Left hindlimb (tissue), 1 donor: ENCODE data around the gene INKA1.
"Not testable (repeated sequence)": the region's sequence is repeated elsewhere in the genome, so short reads cannot be mapped to it uniquely, and the experiment has no call there.

ENCODE experiments used
- DNase-seq: peaks from one replicate; pipeline ENCODE4 v3.0.0-alpha.2; 2018

Gene INKA1

GRCh38 chr3:49802719-49803464 lies at the start of gene INKA1:
TSS of gene INKA1 (plus strand) at chr3:49803261. CDS start at chr3:49803393, 132 bp downstream.
- DNase-seq, result peak; percentile 91

- DNase-seq, result no peak
Measured at GRCh38 chr3:49754536-49754935, 48.5 kb upstream of the INKA1 start.

- DNase-seq, result no peak
Measured at GRCh38 chr3:49756036-49756435, 47.0 kb upstream of the INKA1 start.

GRCh38 chr3:49757197-49757596 lies 45.9 kb upstream of the INKA1 start:
- no peak for DNase-seq

GRCh38 chr3:49759226-49759625 lies 43.8 kb upstream of the INKA1 start:
- no peak for DNase-seq

GRCh38 chr3:49761661-49762060 lies 41.4 kb upstream of the INKA1 start:
- no peak for DNase-seq

- DNase-seq, result no peak
Measured at GRCh38 chr3:49763981-49764380, 39.1 kb upstream of the INKA1 start.

GRCh38 chr3:49769286-49769915 lies 33.7 kb upstream of the INKA1 start:
- DNase-seq, result no peak

GRCh38 chr3:49769926-49770325 lies 33.1 kb upstream of the INKA1 start:
- DNase-seq, result no peak

GRCh38 chr3:49771340-49771938 lies 31.6 kb upstream of the INKA1 start:
- no peak for DNase-seq

- no peak for DNase-seq
Measured at GRCh38 chr3:49772703-49773102, 30.4 kb upstream of the INKA1 start.

- DNase-seq, result no peak
Measured at GRCh38 chr3:49775538-49775937, 27.5 kb upstream of the INKA1 start.

GRCh38 chr3:49776101-49776500 lies 27.0 kb upstream of the INKA1 start:
- DNase-seq, result not testable (repeated sequence)

GRCh38 chr3:49779358-49780079 lies 23.5 kb upstream of the INKA1 start:
- no peak for DNase-seq

- DNase-seq, result no peak
Measured at GRCh38 chr3:49780080-49780974, 22.7 kb upstream of the INKA1 start.

- DNase-seq, result not testable (repeated sequence)
Measured at GRCh38 chr3:49780975-49781365, 22.1 kb upstream of the INKA1 start.

- no peak for DNase-seq
Measured at GRCh38 chr3:49781415-49782199, 21.5 kb upstream of the INKA1 start.

- DNase-seq, result not testable (repeated sequence)
Measured at GRCh38 chr3:49782277-49782676, 20.8 kb upstream of the INKA1 start.

GRCh38 chr3:49785565-49786356 lies 17.3 kb upstream of the INKA1 start:
- DNase-seq, result no peak

- peak; percentile 100 for DNase-seq
Measured at GRCh38 chr3:49786357-49787181, 16.5 kb upstream of the INKA1 start, which contains the start of gene IP6K1. TSS of gene IP6K1 (minus strand) at chr3:49786542. CDS start at chr3:49748040, 38,502 bp downstream.
